HEK293 (cell line): ENCODE measurements around the gene XBP1.

Experiments
- CTCF ChIA-PET: fragments of 350-600 bp; formaldehyde crosslinking; extraction: SDS; loops from one replicate; lab custom pipeline; 2021; ENCODE audit warnings: antibody characterized with exemption; lab: Yijun Ruan, JAX
- POLR2A ChIA-PET: fragments of 300-600 bp; formaldehyde crosslinking; extraction: SDS; loops from one replicate; lab custom pipeline; 2020; ENCODE audit warnings: antibody characterized with exemption, inconsistent platforms; lab: Yijun Ruan, JAX
- H3K27ac ChIP-seq: fragments of 200-500 bp; sonication (Bioruptor generic); 2 replicates; pipeline ENCODE4 v1.5.1; 2014; ENCODE audit warnings: low read depth, low read length, control low read depth, inconsistent platforms; ENCODE audit errors: extremely low read depth
- H3K36me3 ChIP-seq, 2 experiments: fragments of 200-500 bp in 1 of 2; sonication (Bioruptor generic) in 1 of 2; 1 replicate in 1 of 2; 2 replicates in 1 of 2; pipeline ENCODE4 v1.5.1; 2014 to 2017; ENCODE audit warnings: inconsistent platforms in 2 of 2, low read length in 2 of 2; ENCODE audit not compliant: control insufficient read depth in 2 of 2, insufficient read depth in 1 of 2
- H3K4me1 ChIP-seq: fragments of 200-500 bp; sonication (Bioruptor generic); 2 replicates; pipeline ENCODE4 v1.5.1; 2014; ENCODE audit warnings: mild to moderate bottlenecking, low read length, inconsistent platforms; ENCODE audit not compliant: control insufficient read depth, insufficient read depth
- H3K4me3 ChIP-seq: 2 replicates; pipeline ENCODE4 v1.5.1; 2011; ENCODE audit warnings: low read depth, mild to moderate bottlenecking, control low read depth, low read length, moderate library complexity
- H3K9me3 ChIP-seq: fragments of 200-500 bp; sonication (Bioruptor generic); 2 replicates; pipeline ENCODE4 v1.5.1; 2014; ENCODE audit warnings: low read depth, low read length, inconsistent platforms; ENCODE audit not compliant: control insufficient read depth, insufficient read depth
- FEZF1 ChIP-seq: fragments of 450-650 bp; formaldehyde crosslinking; IDR thresholded peaks from 2 replicates; pipeline ENCODE4 v1.5.1; 2016; ENCODE audit warnings: missing biosample characterization, missing genetic modification characterization
- IKZF3 ChIP-seq: fragments of 450-650 bp; IDR thresholded peaks from 2 replicates; pipeline ENCODE4 v1.5.0; 2018; ENCODE audit warnings: missing biosample characterization, mild to moderate bottlenecking, missing genetic modification characterization, moderate library complexity
- OSR2 ChIP-seq: fragments of 450-650 bp; formaldehyde crosslinking; IDR thresholded peaks from 2 replicates; pipeline ENCODE4 v1.5.1; 2016; ENCODE audit warnings: missing biosample characterization, missing genetic modification characterization
- SP7 ChIP-seq: fragments of 450-650 bp; formaldehyde crosslinking; IDR thresholded peaks from 2 replicates; pipeline ENCODE4 v1.5.1; 2016; ENCODE audit warnings: missing biosample characterization, missing genetic modification characterization
- TRIM28 ChIP-seq: IDR thresholded peaks from 2 replicates; pipeline ENCODE4 v1.6.1; 2011; ENCODE audit warnings: low read length, control low read depth, borderline replicate concordance
- YY2 ChIP-seq: fragments of 450-650 bp; formaldehyde crosslinking; IDR thresholded peaks from 2 replicates; pipeline ENCODE4 v1.5.1; 2016; ENCODE audit warnings: missing biosample characterization, missing genetic modification characterization
- ZBTB17 ChIP-seq: fragments of 450-650 bp; formaldehyde crosslinking; IDR thresholded peaks from 2 replicates; pipeline ENCODE4 v1.5.1; 2016; ENCODE audit warnings: missing biosample characterization, missing genetic modification characterization
- ZBTB7A ChIP-seq: fragments of 450-650 bp; formaldehyde crosslinking; IDR thresholded peaks from 2 replicates; pipeline ENCODE4 v1.5.1; 2016; ENCODE audit warnings: low read depth, missing biosample characterization, missing genetic modification characterization
- ZBTB8A ChIP-seq: fragments of 450-650 bp; formaldehyde crosslinking; IDR thresholded peaks from 2 replicates; pipeline ENCODE4 v1.5.1; 2016; ENCODE audit warnings: missing biosample characterization, missing genetic modification characterization
- ZEB2 ChIP-seq: fragments of 450-650 bp; formaldehyde crosslinking; IDR thresholded peaks from 2 replicates; pipeline ENCODE4 v1.5.1; 2016; ENCODE audit warnings: missing biosample characterization, missing genetic modification characterization
- ZNF266 ChIP-seq: fragments of 450-650 bp; formaldehyde crosslinking; IDR thresholded peaks from 2 replicates; pipeline ENCODE4 v1.5.1; 2016; ENCODE audit warnings: missing biosample characterization, missing genetic modification characterization, low read depth
- ZNF530 ChIP-seq: fragments of 450-650 bp; formaldehyde crosslinking; IDR thresholded peaks from 2 replicates; pipeline ENCODE4 v1.5.1; 2016; ENCODE audit warnings: low read depth, missing biosample characterization, missing genetic modification characterization
- ZNF548 ChIP-seq: fragments of 450-650 bp; formaldehyde crosslinking; IDR thresholded peaks from 2 replicates; pipeline ENCODE4 v1.5.1; 2016; ENCODE audit warnings: missing biosample characterization, missing genetic modification characterization
- ZSCAN30 ChIP-seq: fragments of 450-650 bp; IDR thresholded peaks from 2 replicates; pipeline ENCODE4 v1.5.1; 2018; ENCODE audit warnings: missing biosample characterization, mild to moderate bottlenecking, missing genetic modification characterization, moderate library complexity
- ZXDB ChIP-seq: fragments of 450-650 bp; formaldehyde crosslinking; IDR thresholded peaks from 2 replicates; pipeline ENCODE4 v1.5.1; 2016; ENCODE audit warnings: missing biosample characterization, missing genetic modification characterization
- TF ChIP-seq, protein P1 (sequence below): fragments of 450-650 bp; formaldehyde crosslinking; IDR thresholded peaks from 2 replicates; pipeline ENCODE4 v1.5.1; 2017; ENCODE audit warnings: missing biosample characterization, missing genetic modification characterization
- TF ChIP-seq, protein P2 (sequence below): fragments of 450-650 bp; formaldehyde crosslinking; IDR thresholded peaks from 2 replicates; pipeline ENCODE4 v1.5.1; 2017; ENCODE audit warnings: missing biosample characterization, missing genetic modification characterization
- TF ChIP-seq, protein P3 (sequence below): fragments of 450-650 bp; formaldehyde crosslinking; IDR thresholded peaks from 2 replicates; pipeline ENCODE4 v1.5.1; 2016; ENCODE audit warnings: missing biosample characterization, missing genetic modification characterization

Gene XBP1

DNA sequence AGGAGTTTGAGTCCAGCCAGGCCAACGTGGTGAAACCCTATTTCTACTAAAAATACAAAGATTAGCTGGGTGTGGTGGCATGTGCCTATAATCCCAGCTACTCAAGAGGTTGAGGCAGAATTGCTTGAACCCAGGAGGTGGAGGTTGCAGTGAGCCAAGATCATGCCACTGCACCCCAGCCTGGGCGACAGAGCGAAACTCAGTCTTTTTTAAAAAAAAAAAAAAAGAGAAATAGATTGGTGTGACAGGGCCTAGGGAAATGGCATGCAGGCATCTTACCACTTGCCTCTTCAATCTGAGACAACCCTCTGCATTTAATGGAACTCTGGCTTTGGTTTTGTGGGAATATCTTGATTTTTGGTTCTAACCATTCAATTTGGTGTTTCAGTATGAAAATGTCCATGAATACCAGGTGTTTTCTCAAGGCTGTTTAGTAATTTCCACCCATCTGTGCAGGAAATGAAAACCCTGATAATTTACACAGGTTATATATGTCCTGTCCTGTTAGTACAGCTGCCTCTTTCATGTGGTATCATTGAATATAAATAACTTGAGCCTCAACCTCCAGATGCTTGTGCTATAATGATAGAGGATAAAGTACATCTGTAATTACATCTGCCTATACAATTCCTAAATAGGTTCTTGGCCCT, 8.4 kb downstream of the XBP1 start:
- TF ChIP-seq ZBTB17 (tag by site-specific recombination) (0 out of 2 replicates have a peak, but pooled peaks have one; percentile 13), ZEB2 (tag by site-specific recombination) (0 out of 2 replicates have a peak, but pooled peaks have one; percentile 27), SP7 (peak; percentile 94), YY2 (no peak)
- Histone ChIP-seq H3K4me1 (no peaks in the 10 kb centered on the region; the same call in 1 of the 2 replicates), H3K36me3 (peaks cover 53 to 70% of the 10 kb centered on the region in 2 experiments), H3K27ac (peak overlapping the region; percentile 40; the same call in 1 of the 2 replicates), H3K4me3 (no peak overlapping the region), H3K9me3 (no peaks in the 10 kb centered on the region)
- ChIA-PET CTCF (interaction anchor here (0.6 to 0.9 kb wide), 5 partner anchors 15 to 981 kb away, joined by 3 to 5 read pairs (median 3); no protein-coding TSS in a partner anchor), POLR2A (interaction anchor here (1.1 to 3.6 kb wide), 2 partner anchors 8 to 16 kb away, joined by 6 to 22 read pairs; partner anchors contain the start of gene XBP1)

DNA sequence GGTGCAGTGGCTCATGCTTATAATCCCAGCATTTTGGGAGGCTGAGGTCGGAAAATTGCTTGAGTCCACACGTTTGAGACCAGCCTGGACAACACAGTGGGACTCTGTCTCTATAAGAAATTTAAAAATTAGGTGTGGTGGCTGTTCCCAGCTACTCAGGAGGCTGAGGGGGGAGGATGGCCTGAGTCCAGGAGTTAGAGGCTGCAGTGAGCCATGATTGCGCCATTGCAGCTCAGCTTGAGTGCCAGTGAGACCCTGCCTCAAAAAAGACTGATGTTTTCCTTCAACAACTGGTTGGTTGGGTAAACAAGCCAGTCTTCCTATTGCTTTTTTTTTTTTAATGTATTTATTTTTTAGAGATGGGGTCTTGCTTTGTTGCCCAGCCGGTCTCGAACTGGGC, 9.2 kb downstream of the XBP1 start:
- POLR2A ChIA-PET = interaction anchor here (0.7 to 3.6 kb wide), 3 partner anchors 9 to 14 kb away, joined by 3 to 22 read pairs (median 3); partner anchors contain the start of gene XBP1

DNA sequence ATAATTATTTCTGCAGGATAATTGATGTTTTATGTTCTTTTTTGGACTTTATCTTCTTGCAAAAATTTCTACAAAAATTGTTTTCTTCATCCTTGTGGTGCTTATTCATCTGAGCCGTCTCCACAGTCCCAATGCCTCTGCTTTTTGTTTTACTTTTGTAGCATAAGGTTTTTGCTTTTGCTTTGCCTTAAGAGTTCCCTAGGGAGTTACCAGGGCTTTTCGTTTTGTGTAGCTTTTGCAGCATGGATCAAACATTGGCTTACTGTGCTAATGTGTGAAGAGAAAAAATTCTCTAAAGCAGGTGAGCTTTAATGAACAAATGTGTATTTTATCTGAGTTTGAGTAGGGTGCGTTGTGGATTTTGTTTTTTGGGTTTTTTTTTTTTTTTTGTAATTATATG, 11.8 kb downstream of the XBP1 start:
- Histone ChIP-seq H3K9me3 (no peaks in the 10 kb centered on the region), H3K36me3 (peaks cover 64 to 70% of the 10 kb centered on the region in 2 experiments), H3K27ac (no peak overlapping the region; the same call in 1 of the 2 replicates), H3K4me3 (no peak overlapping the region), H3K4me1 (peaks cover 6% of the 10 kb centered on the region)
- no peak for TF ChIP-seq ZNF548 (tag by site-specific recombination)
- TF ChIP-seq, protein P1, sequence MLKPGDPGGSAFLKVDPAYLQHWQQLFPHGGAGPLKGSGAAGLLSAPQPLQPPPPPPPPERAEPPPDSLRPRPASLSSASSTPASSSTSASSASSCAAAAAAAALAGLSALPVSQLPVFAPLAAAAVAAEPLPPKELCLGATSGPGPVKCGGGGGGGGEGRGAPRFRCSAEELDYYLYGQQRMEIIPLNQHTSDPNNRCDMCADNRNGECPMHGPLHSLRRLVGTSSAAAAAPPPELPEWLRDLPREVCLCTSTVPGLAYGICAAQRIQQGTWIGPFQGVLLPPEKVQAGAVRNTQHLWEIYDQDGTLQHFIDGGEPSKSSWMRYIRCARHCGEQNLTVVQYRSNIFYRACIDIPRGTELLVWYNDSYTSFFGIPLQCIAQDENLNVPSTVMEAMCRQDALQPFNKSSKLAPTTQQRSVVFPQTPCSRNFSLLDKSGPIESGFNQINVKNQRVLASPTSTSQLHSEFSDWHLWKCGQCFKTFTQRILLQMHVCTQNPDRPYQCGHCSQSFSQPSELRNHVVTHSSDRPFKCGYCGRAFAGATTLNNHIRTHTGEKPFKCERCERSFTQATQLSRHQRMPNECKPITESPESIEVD (tag by site-specific recombination) = peak; percentile 48; the same call in 1 of the 2 replicates
- POLR2A ChIA-PET = interaction anchor here (0.6 to 1.1 kb wide), 2 partner anchors 10 to 12 kb away, joined by 3 to 4 read pairs; no protein-coding TSS in a partner anchor
- CTCF ChIA-PET = interaction anchor here (1.1 to 4.9 kb wide), 2 partner anchors 15 to 41 kb away, joined by 8 to 21 read pairs; partner anchors contain the start of gene CCDC117

More for the DNA sequence above, 9.2 kb downstream of the XBP1 start:
- no peak overlapping the region for H3K27ac ChIP-seq
- no peak overlapping the region for H3K4me3 ChIP-seq
- H3K36me3 ChIP-seq = peaks cover 55 to 70% of the 10 kb centered on the region in 2 experiments
- no peak for TF ChIP-seq ZBTB7A (tag by site-specific recombination)
- H3K4me1 ChIP-seq = no peaks in the 10 kb centered on the region; the same call in 1 of the 2 replicates
- H3K9me3 ChIP-seq = no peaks in the 10 kb centered on the region
- CTCF ChIA-PET = interaction anchor here (0.6 to 4.9 kb wide), 6 partner anchors 11 to 250 kb away, joined by 3 to 21 read pairs (median 4); partner anchors contain the start of gene CCDC117

DNA sequence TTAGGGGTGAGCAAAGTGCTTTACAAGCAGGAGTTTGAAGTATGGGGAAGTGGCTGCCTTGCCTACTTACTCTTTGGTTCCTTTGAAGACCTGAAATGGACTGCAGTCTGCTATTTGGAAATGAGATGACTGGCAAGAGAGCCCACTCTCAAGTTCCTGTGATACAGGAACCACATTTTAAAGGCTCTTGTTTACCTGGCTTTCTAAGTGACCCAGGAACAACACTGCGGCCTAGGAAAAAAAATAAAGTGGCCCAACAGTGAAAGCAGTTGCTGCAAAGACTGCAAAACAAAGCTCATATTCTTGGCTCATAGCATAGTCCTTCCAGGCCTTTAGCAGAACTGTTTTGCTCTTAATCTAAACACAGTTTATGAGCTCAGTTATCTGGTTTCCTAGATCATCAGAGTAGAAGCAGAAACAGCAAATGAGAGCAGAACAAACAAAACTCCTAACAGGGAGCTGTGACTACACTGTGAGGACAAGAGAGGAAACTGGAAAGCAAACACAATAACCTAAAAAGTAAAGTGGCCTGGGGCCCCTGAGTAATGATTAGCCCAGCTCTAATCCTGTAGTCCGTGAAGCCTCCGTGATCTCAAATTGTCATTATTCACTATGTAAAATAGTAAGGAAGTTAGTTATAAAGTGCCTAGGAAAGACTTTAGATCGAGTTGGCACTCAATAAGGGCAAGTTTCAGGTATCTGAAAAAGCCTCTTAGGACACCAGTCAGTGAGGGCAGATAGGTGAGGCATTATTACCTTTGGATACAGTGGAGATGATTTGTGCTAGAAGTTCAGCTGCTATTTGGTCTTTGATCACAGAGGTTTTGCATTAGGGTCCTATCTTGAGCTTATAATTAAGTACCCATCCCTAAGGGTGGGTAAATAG, 16.3 kb downstream of the XBP1 start:
- Histone ChIP-seq H3K36me3 (peaks cover 67 to 92% of the 10 kb centered on the region in 2 experiments), H3K27ac (peak overlapping the region; percentile 77), H3K4me1 (peaks cover 11% of the 10 kb centered on the region), H3K4me3 (no peak overlapping the region), H3K9me3 (no peaks in the 10 kb centered on the region)
- CTCF ChIA-PET = interaction anchor here (0.6 to 1.3 kb wide), 6 partner anchors 12 to 390 kb away, joined by 3 to 6 read pairs (median 3); partner anchors contain the start of gene CCDC117
- POLR2A ChIA-PET = interaction anchor here (0.9 to 2.9 kb wide), 2 partner anchors 11 to 16 kb away, joined by 4 to 20 read pairs; partner anchors contain the start of genes CCDC117 and XBP1
- TF ChIP-seq FEZF1 (tag by site-specific recombination) (peak; percentile 88), ZNF530 (tag by site-specific recombination) (no peak), ZSCAN30 (tag by site-specific recombination) (peak; percentile 70), ZXDB (tag by site-specific recombination) (peak; percentile 80; the same call in 1 of the 2 replicates), IKZF3 (tag by site-specific recombination) (0 out of 2 replicates have a peak, but pooled peaks have one; percentile 17), ZNF266 (no peak), OSR2 (tag by site-specific recombination) (peak; percentile 97), TRIM28 (peak; percentile 91), ZBTB8A (tag by site-specific recombination) (0 out of 2 replicates have a peak, but pooled peaks have one; percentile 31)
- TF ChIP-seq, protein P2, sequence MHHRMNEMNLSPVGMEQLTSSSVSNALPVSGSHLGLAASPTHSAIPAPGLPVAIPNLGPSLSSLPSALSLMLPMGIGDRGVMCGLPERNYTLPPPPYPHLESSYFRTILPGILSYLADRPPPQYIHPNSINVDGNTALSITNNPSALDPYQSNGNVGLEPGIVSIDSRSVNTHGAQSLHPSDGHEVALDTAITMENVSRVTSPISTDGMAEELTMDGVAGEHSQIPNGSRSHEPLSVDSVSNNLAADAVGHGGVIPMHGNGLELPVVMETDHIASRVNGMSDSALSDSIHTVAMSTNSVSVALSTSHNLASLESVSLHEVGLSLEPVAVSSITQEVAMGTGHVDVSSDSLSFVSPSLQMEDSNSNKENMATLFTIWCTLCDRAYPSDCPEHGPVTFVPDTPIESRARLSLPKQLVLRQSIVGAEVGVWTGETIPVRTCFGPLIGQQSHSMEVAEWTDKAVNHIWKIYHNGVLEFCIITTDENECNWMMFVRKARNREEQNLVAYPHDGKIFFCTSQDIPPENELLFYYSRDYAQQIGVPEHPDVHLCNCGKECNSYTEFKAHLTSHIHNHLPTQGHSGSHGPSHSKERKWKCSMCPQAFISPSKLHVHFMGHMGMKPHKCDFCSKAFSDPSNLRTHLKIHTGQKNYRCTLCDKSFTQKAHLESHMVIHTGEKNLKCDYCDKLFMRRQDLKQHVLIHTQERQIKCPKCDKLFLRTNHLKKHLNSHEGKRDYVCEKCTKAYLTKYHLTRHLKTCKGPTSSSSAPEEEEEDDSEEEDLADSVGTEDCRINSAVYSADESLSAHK (tag by site-specific recombination) = peak; percentile 60; the same call in 1 of the 2 replicates
- TF ChIP-seq, protein P3, sequence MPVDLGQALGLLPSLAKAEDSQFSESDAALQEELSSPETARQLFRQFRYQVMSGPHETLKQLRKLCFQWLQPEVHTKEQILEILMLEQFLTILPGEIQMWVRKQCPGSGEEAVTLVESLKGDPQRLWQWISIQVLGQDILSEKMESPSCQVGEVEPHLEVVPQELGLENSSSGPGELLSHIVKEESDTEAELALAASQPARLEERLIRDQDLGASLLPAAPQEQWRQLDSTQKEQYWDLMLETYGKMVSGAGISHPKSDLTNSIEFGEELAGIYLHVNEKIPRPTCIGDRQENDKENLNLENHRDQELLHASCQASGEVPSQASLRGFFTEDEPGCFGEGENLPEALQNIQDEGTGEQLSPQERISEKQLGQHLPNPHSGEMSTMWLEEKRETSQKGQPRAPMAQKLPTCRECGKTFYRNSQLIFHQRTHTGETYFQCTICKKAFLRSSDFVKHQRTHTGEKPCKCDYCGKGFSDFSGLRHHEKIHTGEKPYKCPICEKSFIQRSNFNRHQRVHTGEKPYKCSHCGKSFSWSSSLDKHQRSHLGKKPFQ (tag by site-specific recombination) = no peak; the same call in 1 of the 2 replicates
